ENCODE measurements around the gene TXNDC16. TPM values are rescaled to one million over a fixed set of nuclear protein-coding genes. Genes with fewer than 3 reads are reported as not detected.

Gene TXNDC16
- total and polyA plus RNA-seq, 7 experiments from 2014 or later: 2.0 to 15.8 (median 7.3) TPM

- no peak for ATAC-seq
- no peaks in the 10 kb centered on the region for H3K27me3 Mint-ChIP-seq
Observed at GRCh38 chr14:52531481-52531880, 20.8 kb downstream of the TXNDC16 start.

DNA sequence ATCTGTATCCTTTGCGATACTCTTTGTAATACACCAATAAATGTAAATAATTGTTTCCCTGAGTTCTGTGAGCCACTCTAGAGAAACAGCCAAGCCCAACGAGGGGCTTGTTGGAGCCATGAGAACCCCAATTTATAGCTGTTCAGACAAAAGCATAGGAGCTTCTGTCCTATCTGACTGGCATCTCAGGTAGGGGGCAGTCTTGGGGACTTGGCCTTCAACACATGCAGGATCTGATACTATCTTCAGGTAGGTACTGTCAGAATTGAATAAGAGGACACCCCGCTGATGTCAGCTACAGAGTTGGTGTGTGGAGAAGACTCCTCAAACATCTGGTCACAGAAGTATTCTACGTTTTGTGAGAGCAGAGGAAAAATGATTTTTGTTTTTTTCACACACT lies 25.3 kb downstream of the TXNDC16 start:
- Mint-ChIP-seq H3K4me3 (no peak overlapping the region), H3K9me3 (no peaks in the 10 kb centered on the region), H3K4me1 (peaks cover 0 to 2% (median 0%) of the 10 kb centered on the region in 7 donors), H3K27me3 (no peaks in the 10 kb centered on the region), H3K36me3 (peaks cover 0 to 15% (median 11%) of the 10 kb centered on the region in 5 donors), H3K27ac (no peak overlapping the region)
- POLR2A ChIA-PET: interaction anchor here (1.3 kb wide), 1 partner anchor 25 kb away, joined by 5 read pairs; the partner anchor contains the start of gene TXNDC16
- ATAC-seq: no peak
- DNase-seq: no peak
- H3K4me1 ChIP-seq (ENCODE audit: control insufficient read depth in 2 of 2, insufficient read depth in 2 of 2, low read length in 2 of 2): no peaks in the 10 kb centered on the region
- no peak overlapping the region for H3K4me3 ChIP-seq (ENCODE audit: low read length)
- no peaks in the 10 kb centered on the region for H3K9me3 ChIP-seq (ENCODE audit: control insufficient read depth in 2 of 3, low read length in 3 of 3)
- intact Hi-C loops (cut with micrococcal nuclease): loop anchor here in 1 of 2 donors (5.0 kb wide), 1 partner anchor 230 kb away; no protein-coding TSS in a partner anchor
- H3K27ac ChIP-seq (ENCODE audit: low read depth, low read length): no peak overlapping the region
- no peaks in the 10 kb centered on the region for H3K27me3 ChIP-seq (ENCODE audit: control insufficient read depth in 2 of 2, insufficient read depth in 2 of 2, low read length in 2 of 2)
- no peaks in the 10 kb centered on the region for H3K36me3 ChIP-seq (ENCODE audit: control insufficient read depth in 2 of 3, insufficient read depth in 3 of 3, low read length in 3 of 3)
- CTCF ChIA-PET: no interaction called here

More at GRCh38 chr14:52531481-52531880, 20.8 kb downstream of the TXNDC16 start:
- Histone ChIP-seq H3K4me3 (ENCODE audit: low read length) (no peak overlapping the region), H3K36me3 (ENCODE audit: control insufficient read depth in 2 of 3, insufficient read depth in 3 of 3, low read length in 3 of 3) (peaks cover 0 to 31% (median 0%) of the 10 kb centered on the region in 3 experiments), H3K27ac (ENCODE audit: low read depth, low read length) (no peak overlapping the region), H3K4me1 (ENCODE audit: control insufficient read depth in 2 of 2, insufficient read depth in 2 of 2, low read length in 2 of 2) (no peaks in the 10 kb centered on the region), H3K27me3 (ENCODE audit: control insufficient read depth in 2 of 2, insufficient read depth in 2 of 2, low read length in 2 of 2) (no peaks in the 10 kb centered on the region), H3K9me3 (ENCODE audit: control insufficient read depth in 2 of 3, low read length in 3 of 3) (no peaks in the 10 kb centered on the region)
- H3K9me3 Mint-ChIP-seq: no peaks in the 10 kb centered on the region
- H3K4me1 Mint-ChIP-seq: peaks cover 0 to 2% (median 0%) of the 10 kb centered on the region in 7 donors
- no peak overlapping the region for H3K27ac Mint-ChIP-seq
- ChIA-PET POLR2A (no interaction called here), CTCF (no interaction called here)
- DNase-seq: no peak
- intact Hi-C loops (cut with micrococcal nuclease): loop anchor here (1.0 to 5.0 kb wide), 3 partner anchors 21 to 246 kb away; partner anchors contain the start of genes GPR137C (in 2 of the 2) and TXNDC16 (in 2 of the 2)
- H3K4me3 Mint-ChIP-seq: no peak overlapping the region
- peaks cover 4 to 33% (median 22%) of the 10 kb centered on the region in 5 donors for H3K36me3 Mint-ChIP-seq

GRCh38 chr14:52522581-52523345 lies 29.5 kb downstream of the TXNDC16 start:
- Histone ChIP-seq H3K4me1 (ENCODE audit: control insufficient read depth in 2 of 2, insufficient read depth in 2 of 2, low read length in 2 of 2) (no peaks in the 10 kb centered on the region), H3K27ac (ENCODE audit: low read depth, low read length) (no peak overlapping the region), H3K4me3 (ENCODE audit: low read length) (no peak overlapping the region), H3K36me3 (ENCODE audit: control insufficient read depth in 2 of 3, insufficient read depth in 3 of 3, low read length in 3 of 3) (no peaks in the 10 kb centered on the region), H3K9me3 (ENCODE audit: control insufficient read depth in 2 of 3, low read length in 3 of 3) (no peaks in the 10 kb centered on the region), H3K27me3 (ENCODE audit: control insufficient read depth in 2 of 2, insufficient read depth in 2 of 2, low read length in 2 of 2) (no peaks in the 10 kb centered on the region)
- ChIA-PET POLR2A (no interaction called here), CTCF (no interaction called here)
- no peak for ATAC-seq
- H3K4me1 Mint-ChIP-seq: no peaks in the 10 kb centered on the region
- DNase-seq: no peak
- no peak overlapping the region for H3K4me3 Mint-ChIP-seq
- no peaks in the 10 kb centered on the region for H3K9me3 Mint-ChIP-seq
- no peak overlapping the region for H3K27ac Mint-ChIP-seq
- peaks cover 0 to 23% (median 9%) of the 10 kb centered on the region in 5 donors for H3K36me3 Mint-ChIP-seq
- intact Hi-C loops (cut with micrococcal nuclease): no loop called here
- no peaks in the 10 kb centered on the region for H3K27me3 Mint-ChIP-seq

DNA sequence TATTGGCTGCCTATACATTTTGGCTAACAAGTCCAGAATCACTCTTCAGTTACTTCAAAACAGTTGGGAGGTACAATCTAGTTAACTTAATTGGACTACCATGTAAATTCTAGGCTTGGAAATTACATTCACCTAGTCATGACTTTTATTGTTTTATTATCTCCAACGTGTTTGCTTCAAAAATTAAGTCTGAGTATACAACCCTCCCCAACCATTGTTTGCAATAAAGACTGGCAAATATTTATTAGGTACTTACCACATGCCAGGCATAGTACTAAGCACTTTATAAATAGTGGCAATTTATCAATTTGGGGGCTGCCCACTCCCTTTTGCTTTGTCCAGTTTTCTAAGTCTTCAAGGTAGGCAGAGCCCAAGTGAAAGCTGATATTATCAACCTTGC lies 30.3 kb downstream of the TXNDC16 start:
- POLR2A ChIA-PET: no interaction called here

GRCh38 chr14:52514046-52514811 lies 38.1 kb downstream of the TXNDC16 start:
- Histone ChIP-seq H3K4me3 (ENCODE audit: low read length) (no peak overlapping the region), H3K4me1 (ENCODE audit: control insufficient read depth in 2 of 2, insufficient read depth in 2 of 2, low read length in 2 of 2) (no peaks in the 10 kb centered on the region), H3K27me3 (ENCODE audit: control insufficient read depth in 2 of 2, insufficient read depth in 2 of 2, low read length in 2 of 2) (no peaks in the 10 kb centered on the region), H3K27ac (ENCODE audit: low read depth, low read length) (no peak overlapping the region), H3K36me3 (ENCODE audit: control insufficient read depth in 2 of 3, insufficient read depth in 3 of 3, low read length in 3 of 3) (no peaks in the 10 kb centered on the region), H3K9me3 (ENCODE audit: control insufficient read depth in 2 of 3, low read length in 3 of 3) (no peaks in the 10 kb centered on the region)
- Mint-ChIP-seq H3K4me3 (no peak overlapping the region), H3K27ac (peak overlapping the region in 1 of 9 donors; percentile 41), H3K36me3 (peaks cover 0 to 11% (median 2%) of the 10 kb centered on the region in 5 donors), H3K4me1 (peaks cover 0 to 2% (median 0%) of the 10 kb centered on the region in 7 donors), H3K9me3 (no peaks in the 10 kb centered on the region), H3K27me3 (no peaks in the 10 kb centered on the region)
- no peak for DNase-seq
- ChIA-PET POLR2A (no interaction called here), CTCF (no interaction called here)
- no peak for ATAC-seq
- intact Hi-C loops (cut with micrococcal nuclease): no loop called here

More for the DNA sequence above, 30.3 kb downstream of the TXNDC16 start:
- no peak for ATAC-seq
- H3K4me1 ChIP-seq (ENCODE audit: control insufficient read depth in 2 of 2, insufficient read depth in 2 of 2, low read length in 2 of 2): no peaks in the 10 kb centered on the region
- Mint-ChIP-seq H3K9me3 (no peaks in the 10 kb centered on the region), H3K36me3 (peaks cover 0 to 18% (median 9%) of the 10 kb centered on the region in 5 donors), H3K27ac (no peak overlapping the region), H3K4me3 (no peak overlapping the region), H3K27me3 (no peaks in the 10 kb centered on the region), H3K4me1 (no peaks in the 10 kb centered on the region)
- H3K9me3 ChIP-seq (ENCODE audit: control insufficient read depth in 2 of 3, low read length in 3 of 3): no peaks in the 10 kb centered on the region
- CTCF ChIA-PET: no interaction called here
- no peaks in the 10 kb centered on the region for H3K27me3 ChIP-seq (ENCODE audit: control insufficient read depth in 2 of 2, insufficient read depth in 2 of 2, low read length in 2 of 2)
- intact Hi-C loops (cut with micrococcal nuclease): no loop called here
- DNase-seq: no peak
- no peak overlapping the region for H3K4me3 ChIP-seq (ENCODE audit: low read length)
- no peak overlapping the region for H3K27ac ChIP-seq (ENCODE audit: low read depth, low read length)
- no peaks in the 10 kb centered on the region for H3K36me3 ChIP-seq (ENCODE audit: control insufficient read depth in 2 of 3, insufficient read depth in 3 of 3, low read length in 3 of 3)

DNA sequence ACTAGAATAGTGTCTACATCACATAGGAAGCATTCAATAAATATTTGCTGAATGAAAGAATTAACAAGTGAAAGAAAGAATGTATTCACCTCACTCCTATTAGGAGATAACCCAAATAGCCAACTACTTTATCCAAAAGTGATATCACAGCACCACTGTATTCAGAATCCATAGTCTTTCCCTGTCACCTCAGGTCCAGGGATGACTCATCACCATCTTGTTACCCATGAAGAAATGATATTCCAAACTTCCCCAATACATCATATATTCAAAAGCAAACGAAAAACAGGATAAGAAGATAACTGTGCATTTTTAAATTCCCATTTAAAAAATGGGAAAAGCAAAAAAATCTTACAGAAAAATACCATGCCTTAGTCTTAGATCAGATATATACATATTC lies 39.1 kb downstream of the TXNDC16 start:
- no peak for ATAC-seq
- H3K9me3 ChIP-seq (ENCODE audit: control insufficient read depth in 2 of 3, low read length in 3 of 3): no peaks in the 10 kb centered on the region
- H3K27ac Mint-ChIP-seq: no peak overlapping the region

More for the DNA sequence above, 39.1 kb downstream of the TXNDC16 start:
- H3K4me3 ChIP-seq (ENCODE audit: low read length): no peak overlapping the region
- no peaks in the 10 kb centered on the region for H3K27me3 ChIP-seq (ENCODE audit: control insufficient read depth in 2 of 2, insufficient read depth in 2 of 2, low read length in 2 of 2)
- H3K27ac ChIP-seq (ENCODE audit: low read depth, low read length): no peak overlapping the region
- intact Hi-C loops (cut with micrococcal nuclease): no loop called here
- no peaks in the 10 kb centered on the region for H3K36me3 ChIP-seq (ENCODE audit: control insufficient read depth in 2 of 3, insufficient read depth in 3 of 3, low read length in 3 of 3)
- Mint-ChIP-seq H3K4me3 (no peak overlapping the region), H3K36me3 (peaks cover 0 to 21% (median 11%) of the 10 kb centered on the region in 5 donors), H3K4me1 (peaks cover 0 to 2% (median 0%) of the 10 kb centered on the region in 7 donors), H3K27me3 (no peaks in the 10 kb centered on the region), H3K9me3 (peaks cover 0 to 4% (median 0%) of the 10 kb centered on the region in 11 donors)
- no peak for DNase-seq
- no peaks in the 10 kb centered on the region for H3K4me1 ChIP-seq (ENCODE audit: control insufficient read depth in 2 of 2, insufficient read depth in 2 of 2, low read length in 2 of 2)
- ChIA-PET CTCF (no interaction called here), POLR2A (no interaction called here)
